ENCODE data around the gene INPP5J.
"Not testable (repeated sequence)": the region's sequence is repeated elsewhere in the genome, so short reads cannot be mapped to it uniquely, and the experiment has no call there.

INPP5J gene

DNA sequence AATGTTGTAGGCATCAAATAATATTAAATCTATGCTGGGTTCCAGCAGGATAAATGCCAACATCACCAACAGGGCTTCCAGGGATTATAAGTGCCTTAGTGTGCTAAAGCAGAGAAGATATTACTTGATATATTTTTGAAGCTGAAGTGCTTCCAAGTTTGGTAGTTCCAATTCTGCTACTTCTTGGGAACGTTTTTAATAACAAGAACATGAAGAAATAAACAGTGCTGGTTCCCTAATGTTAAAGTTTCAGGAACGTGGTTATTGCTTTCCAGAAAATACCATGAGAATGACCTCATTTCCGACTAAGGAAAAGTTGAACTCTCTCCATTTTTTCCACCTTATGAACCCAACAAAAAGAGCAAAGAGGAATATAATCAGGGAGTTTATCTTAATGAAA is 32.7 kb downstream of the INPP5J start:
- DNase-seq = no peak

DNA sequence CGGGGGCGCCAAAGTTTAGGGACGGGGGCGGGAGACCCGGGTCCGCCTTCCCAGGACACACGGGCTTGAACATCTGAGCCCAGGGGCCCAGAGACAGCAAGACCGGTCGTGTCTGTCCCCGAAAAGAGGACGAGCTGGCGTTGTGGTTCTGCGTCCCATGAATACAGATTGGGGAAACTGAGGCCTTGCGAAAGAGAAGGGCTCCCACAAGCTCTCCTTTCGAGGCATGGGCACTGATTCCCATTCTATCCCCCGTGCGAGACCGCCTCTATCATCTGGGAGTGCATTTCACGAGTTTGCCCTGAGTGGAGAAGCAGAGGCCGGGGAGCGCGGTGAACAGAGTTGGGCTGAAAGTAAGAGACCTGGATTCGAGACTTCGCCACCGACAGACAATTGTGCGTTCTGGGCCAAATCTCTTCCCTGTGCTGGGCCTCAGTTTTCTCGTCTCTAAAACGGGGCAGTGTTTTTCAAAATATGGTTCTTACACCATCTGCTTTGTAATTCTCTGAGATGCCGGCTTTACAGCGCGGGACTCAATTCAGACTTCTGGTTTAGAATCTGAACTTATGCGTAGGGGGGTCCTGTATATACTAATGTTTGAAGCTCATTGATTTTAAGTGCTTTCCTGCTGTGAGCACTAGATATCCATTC is 37.7 kb downstream of the INPP5J start:
- DNase-seq = no peak

DNA sequence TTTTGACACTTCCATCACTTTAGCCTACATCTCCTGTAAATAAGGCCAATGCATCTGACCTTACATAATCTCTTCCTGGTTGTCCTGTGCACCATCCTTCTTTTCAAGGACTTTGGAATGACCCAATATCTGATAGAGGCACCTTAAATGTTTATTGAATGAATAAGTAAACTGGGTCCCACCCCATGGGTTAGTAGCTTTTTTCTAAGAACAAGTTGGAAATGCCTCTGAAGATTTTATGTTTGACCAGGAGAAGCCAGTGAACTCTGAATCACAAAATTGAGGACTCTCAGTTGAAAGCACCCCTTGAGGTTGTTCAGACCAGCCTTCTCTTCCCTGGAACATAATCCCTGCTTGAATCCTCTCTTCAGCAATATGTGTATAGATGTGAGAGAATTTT is 38.6 kb downstream of the INPP5J start:
- no peak for DNase-seq

DNA sequence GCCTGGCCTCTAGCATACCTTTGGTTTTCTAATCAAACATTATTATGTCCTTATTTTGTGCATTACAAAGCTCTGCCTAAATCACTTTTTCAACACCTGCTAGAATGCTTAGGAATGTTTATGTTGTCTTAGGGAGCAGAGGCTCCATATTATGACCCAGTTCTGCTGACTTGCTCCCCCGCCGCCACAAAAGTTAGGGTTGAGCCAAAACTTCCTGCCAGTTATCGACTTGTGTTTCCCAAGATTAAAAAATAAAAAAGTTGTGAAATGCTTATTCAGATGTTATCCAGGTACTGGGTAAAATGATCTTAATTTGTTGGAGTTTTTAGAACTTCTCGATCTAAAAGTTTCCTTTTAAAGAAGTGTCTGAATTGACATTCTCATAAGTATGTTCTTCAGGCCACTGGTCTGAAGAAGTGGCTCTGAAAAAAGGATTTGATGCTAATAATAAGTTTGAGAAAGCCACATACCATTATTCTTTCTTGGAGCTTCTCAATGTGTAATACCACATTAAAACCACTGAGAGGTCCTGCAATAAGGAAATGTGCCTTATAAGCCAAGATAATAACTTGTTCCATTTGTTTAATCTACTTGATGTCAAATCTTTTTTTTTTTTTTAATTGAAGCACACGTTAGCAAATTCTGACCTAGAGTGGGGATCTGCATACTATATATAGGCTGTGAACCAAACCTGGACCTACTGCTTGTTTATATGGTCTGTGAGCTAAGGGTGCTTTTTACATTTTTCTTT is 39.4 kb downstream of the INPP5J start:
- no peak for DNase-seq

DNA sequence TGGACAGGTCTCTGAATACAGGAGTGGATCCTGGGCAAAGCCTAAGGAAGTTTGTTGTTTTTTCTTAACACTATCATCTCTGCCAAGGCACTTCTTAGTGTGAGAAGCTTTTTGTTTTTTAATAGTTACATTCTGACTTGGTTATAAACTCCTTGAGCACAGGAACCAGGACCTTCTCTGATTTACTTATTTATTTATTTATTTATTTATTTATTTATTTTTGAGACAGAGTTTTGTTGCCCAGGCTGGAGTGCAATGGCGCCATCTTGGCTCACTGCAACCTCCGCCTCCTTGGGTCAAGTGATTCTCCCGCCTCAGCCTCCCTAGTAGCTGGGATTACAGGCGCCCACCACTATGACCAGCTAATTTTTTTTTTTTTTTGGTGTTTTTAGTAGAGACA is 48.2 kb downstream of the INPP5J start:
- DNase-seq = no peak

DNA sequence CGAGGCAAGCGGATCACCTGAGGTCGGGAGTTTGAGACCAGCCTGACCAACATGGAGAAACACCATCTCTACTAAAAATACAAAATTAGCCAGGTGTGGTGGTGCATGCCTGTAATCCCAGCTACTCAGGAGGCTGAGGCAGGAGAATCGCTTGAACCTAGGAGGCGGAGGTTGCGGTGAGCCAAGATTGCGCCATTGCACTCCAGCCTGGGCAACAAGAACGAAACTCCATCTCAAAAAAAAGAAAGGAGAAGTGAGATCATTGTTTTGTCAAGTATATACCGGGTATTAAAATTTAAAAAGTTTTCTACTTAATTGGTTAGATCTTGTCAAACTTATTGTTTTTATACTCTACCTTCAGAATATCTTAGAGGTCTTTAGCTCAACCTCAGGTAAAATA is 49.0 kb downstream of the INPP5J start:
- DNase-seq = not testable (repeated sequence)

GRCh38 chr22:31173386-31174145 is 50.8 kb downstream of the INPP5J start:
- no peak for DNase-seq

DNA sequence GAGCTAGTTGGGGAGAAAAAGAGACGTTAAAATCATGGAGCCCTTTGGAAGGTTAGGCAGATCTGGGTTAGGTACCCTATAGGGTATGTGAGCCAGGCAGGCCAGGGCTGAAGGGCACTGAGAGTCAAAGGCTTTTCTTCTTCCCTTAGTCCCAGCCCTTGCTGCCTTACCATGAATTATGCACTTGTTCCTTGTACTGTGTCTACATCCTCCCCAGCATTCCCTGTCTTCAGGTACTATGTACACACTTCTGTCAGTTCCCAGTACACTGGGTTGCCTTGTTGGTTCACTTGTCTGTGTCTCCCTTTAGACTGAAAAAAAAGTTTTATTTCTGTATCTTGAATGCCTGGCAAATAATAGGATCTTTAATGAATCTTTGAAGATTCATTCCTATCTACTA is 54.2 kb downstream of the INPP5J start:
- DNase-seq = no peak

DNA sequence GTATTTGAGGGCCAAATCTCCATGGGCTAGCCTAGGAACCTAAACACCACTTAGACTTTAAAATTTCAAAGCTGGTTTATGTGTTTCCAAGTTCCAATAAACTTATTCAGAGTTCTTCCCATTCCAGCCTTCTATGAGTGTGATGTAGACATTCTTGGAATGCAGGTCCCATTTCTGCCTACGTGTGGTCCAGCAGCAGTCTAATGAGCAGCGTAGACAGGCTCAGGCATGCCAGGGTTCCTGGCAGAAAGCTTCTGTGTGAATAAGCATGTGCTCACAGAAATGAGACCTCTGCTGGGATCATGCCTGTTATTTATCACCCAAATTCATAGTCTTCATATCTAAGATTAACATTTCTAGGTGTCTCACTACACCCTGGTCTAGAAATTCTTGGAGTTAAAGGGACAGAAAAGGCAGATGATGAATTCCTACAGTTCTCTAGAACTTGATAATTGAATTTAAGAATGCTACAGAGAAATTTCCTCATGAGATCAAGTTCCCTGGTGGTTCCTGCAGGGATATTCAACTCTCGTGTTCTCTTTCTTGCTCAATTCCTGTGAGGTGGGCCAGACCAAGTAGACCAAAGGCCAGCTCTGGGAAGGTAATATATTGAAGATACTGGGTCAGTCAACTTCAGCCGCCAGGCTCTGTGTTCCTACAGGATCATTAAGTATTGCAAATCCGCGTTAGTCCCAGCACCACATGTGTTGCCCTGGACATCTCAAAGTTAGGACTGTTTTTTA is 54.8 kb downstream of the INPP5J start:
- DNase-seq = no peak

DNA sequence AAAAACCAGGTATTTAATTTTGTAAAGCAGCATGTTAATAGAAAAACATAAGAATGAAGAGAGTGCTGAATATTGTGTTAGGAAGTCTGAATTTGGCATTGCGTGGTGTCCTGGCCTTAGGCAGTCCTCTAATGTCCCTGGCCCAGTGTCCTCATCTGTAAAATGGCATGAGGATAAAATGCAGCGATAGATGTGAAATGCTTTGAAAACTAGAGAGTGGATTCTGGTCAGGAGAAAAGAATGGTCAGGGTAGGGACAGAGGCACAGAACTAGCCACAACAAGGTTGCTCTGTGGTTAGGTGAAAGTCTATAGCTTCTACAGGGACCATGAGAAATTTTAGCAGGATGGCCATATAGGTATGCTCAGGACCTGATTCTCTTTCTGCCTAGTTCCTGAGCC is 56.1 kb downstream of the INPP5J start:
- no peak for DNase-seq

- no peak for DNase-seq
Measured at GRCh38 chr22:31179345-31179744, 56.6 kb downstream of the INPP5J start.

GRCh38 chr22:31184015-31184414 is 61.2 kb downstream of the INPP5J start:
- DNase-seq = no peak

Measured in SIG-M5 (cell line).